ENCODE measurements around the gene NUMA1. TPM values are rescaled to one million over a fixed set of nuclear protein-coding genes. Genes with fewer than 3 reads are reported as not detected.

The NUMA1 gene
- total RNA-seq, 1 experiment from 2014 or later, result 71.5 TPM

- DNase-seq (ENCODE audit: low spot score), result no peak
Observed at GRCh38 chr11:72100462-72100861, 20.1 kb upstream of the NUMA1 start.

- no peak for DNase-seq (ENCODE audit: low spot score)
Observed at GRCh38 chr11:72100009-72100408, 19.7 kb upstream of the NUMA1 start.

GRCh38 chr11:72098741-72099140 is 18.4 kb upstream of the NUMA1 start:
- DNase-seq (ENCODE audit: low spot score), result no peak

- DNase-seq (ENCODE audit: low spot score), result peak; percentile 59
Observed at GRCh38 chr11:72091292-72091691, 10.9 kb upstream of the NUMA1 start.

- no peak for DNase-seq (ENCODE audit: low spot score)
Observed at GRCh38 chr11:72088076-72088808, 7.9 kb upstream of the NUMA1 start.

- DNase-seq (ENCODE audit: low spot score), result no peak
Observed at GRCh38 chr11:72085621-72086351, 5.4 kb upstream of the NUMA1 start.

GRCh38 chr11:72084965-72085364 is 4.6 kb upstream of the NUMA1 start:
- no peak for DNase-seq (ENCODE audit: low spot score)

GRCh38 chr11:72084076-72084475 is 3.7 kb upstream of the NUMA1 start:
- DNase-seq (ENCODE audit: low spot score), result no peak

- no peak for DNase-seq (ENCODE audit: low spot score)
Observed at GRCh38 chr11:72083414-72083813, 3.1 kb upstream of the NUMA1 start.

- no peak for DNase-seq (ENCODE audit: low spot score)
Observed at GRCh38 chr11:72081821-72082453, 1.6 kb upstream of the NUMA1 start.

- no peak for DNase-seq (ENCODE audit: low spot score)
Observed at GRCh38 chr11:72081184-72081644, 872 bp upstream of the NUMA1 start.

GRCh38 chr11:72079819-72080325 is 470 bp downstream of the NUMA1 start:
- DNase-seq (ENCODE audit: low spot score), result no peak

- DNase-seq (ENCODE audit: low spot score), result no peak
Observed at GRCh38 chr11:72078477-72078876, 1.9 kb downstream of the NUMA1 start.

- no peak for DNase-seq (ENCODE audit: low spot score)
Observed at GRCh38 chr11:72075756-72076155, 4.6 kb downstream of the NUMA1 start.

GRCh38 chr11:72075109-72075508 is 5.2 kb downstream of the NUMA1 start:
- DNase-seq (ENCODE audit: low spot score), result no peak

- peak; percentile 55 for DNase-seq (ENCODE audit: low spot score)
Observed at GRCh38 chr11:72072348-72072747, 8.0 kb downstream of the NUMA1 start.

GRCh38 chr11:72070491-72070890 is 9.9 kb downstream of the NUMA1 start:
- no peak for DNase-seq (ENCODE audit: low spot score)

GRCh38 chr11:72069787-72070251 is 10.5 kb downstream of the NUMA1 start:
- peak; percentile 47 for DNase-seq (ENCODE audit: low spot score)

GRCh38 chr11:72069200-72069599 is 11.1 kb downstream of the NUMA1 start:
- no peak for DNase-seq (ENCODE audit: low spot score)

- DNase-seq (ENCODE audit: low spot score), result no peak
Observed at GRCh38 chr11:72067676-72068075, 12.7 kb downstream of the NUMA1 start.

GRCh38 chr11:72067266-72067665 is 13.1 kb downstream of the NUMA1 start:
- no peak for DNase-seq (ENCODE audit: low spot score)

GRCh38 chr11:72066855-72067254 is 13.5 kb downstream of the NUMA1 start:
- DNase-seq (ENCODE audit: low spot score), result no peak
